K562 (cell line): ENCODE data around the gene RNF166. TPM values are rescaled to one million over a fixed set of nuclear protein-coding genes. Genes with fewer than 3 reads are reported as not detected.

ENCODE experiments used
- ATAC-seq: fragments of 200-7000 bp; cut with Tn5 transposase; 3 replicates; pipeline ENCODE4 v1.9.1; 2020; ENCODE audit warnings: moderate library complexity
- BruUV-seq: library from RNA; stranded (reverse); fragments of 400-500 nt; replicated peaks from 2 replicates; lab custom pipeline; 2021; lab: Mats Ljungman, UMichigan
- CTCF ChIA-PET: fragments of 300-600 bp; formaldehyde crosslinking; extraction: SDS; loops from one replicate; lab custom pipeline; 2021; ENCODE audit warnings: low intra/inter-chr PET ratio; lab: Yijun Ruan, JAX
- POLR2A ChIA-PET: fragments of 300-600, 350-650 bp; sonication (Branson Sonifier 250); formaldehyde crosslinking; extraction: SDS; loops from one replicate; lab custom pipeline; 2021; ENCODE audit warnings: antibody characterized with exemption, inconsistent platforms; lab: Yijun Ruan, JAX
- DNase-seq, 4 experiments: peaks; one replicate each; pipeline versions ENCODE4 v3.0.0 to v3.0.0-alpha.2; 2011 to 2018; ENCODE audit warnings: low spot score in 3 of 4, mixed read lengths in 3 of 4; ENCODE audit errors: extremely low read depth in 1 of 4
- FAIRE-seq: peaks from 2 replicates; lab custom pipeline; 2011; peaks lifted over from hg19 to GRCh38; lab: Jason Lieb, UNC
- H2AFZ ChIP-seq: 2 replicates; pipeline ENCODE4 v1.6.0; 2011; ENCODE audit warnings: low read depth, low read length, control low read depth, inconsistent platforms
- H3K27ac ChIP-seq: fragments of 200-600 bp; 3 replicates; pipeline ENCODE4 v1.8.0; 2011; ENCODE audit warnings: low read depth, mild to moderate bottlenecking, control low read depth, inconsistent platforms, low read length, moderate library complexity, mixed read lengths; ENCODE audit errors: extremely low read depth
- H3K27me3 ChIP-seq, 2 experiments: fragments of 300-600 bp in 1 of 2; 2 replicates in 1 of 2; 3 replicates in 1 of 2; pipeline versions ENCODE4 v1.6.0 to v1.8.0; 2011; ENCODE audit warnings: inconsistent platforms in 2 of 2, low read length in 2 of 2, mild to moderate bottlenecking in 1 of 2, mixed read lengths in 1 of 2, moderate library complexity in 1 of 2; ENCODE audit not compliant: control insufficient read depth in 2 of 2, insufficient read depth in 2 of 2
- H3K36me3 ChIP-seq: fragments of 300-600 bp; 3 replicates; pipeline ENCODE4 v1.8.0; 2011; ENCODE audit warnings: mild to moderate bottlenecking, low read length, inconsistent platforms; ENCODE audit not compliant: control insufficient read depth, insufficient read depth
- H3K4me1 ChIP-seq, 2 experiments: fragments of 200-600 bp in 1 of 2; replicated peaks in 1 of 2; 2 replicates in 1 of 2; 3 replicates in 1 of 2; pipeline versions ENCODE4 v1.5.1 to v1.8.0; 2011; ENCODE audit warnings: inconsistent platforms in 2 of 2, low read length in 2 of 2, mild to moderate bottlenecking in 1 of 2, mixed read lengths in 1 of 2, moderate library complexity in 1 of 2; ENCODE audit not compliant: control insufficient read depth in 2 of 2, insufficient read depth in 2 of 2
- H3K4me2 ChIP-seq: 2 replicates; pipeline ENCODE4 v1.6.1; 2011; ENCODE audit warnings: low read length, control low read depth, inconsistent platforms, mixed read lengths; ENCODE audit not compliant: insufficient read depth
- H3K4me3 ChIP-seq: fragments of 200-600 bp; sonication (generic), shearing (Covaris generic); 2 replicates; pipeline ENCODE4 v1.5.1; 2016; ENCODE audit warnings: control low read depth, inconsistent platforms
- H3K79me2 ChIP-seq: fragments of 200-600 bp; 3 replicates; pipeline ENCODE4 v1.8.0; 2011; ENCODE audit warnings: low read length, inconsistent platforms; ENCODE audit not compliant: control insufficient read depth, insufficient read depth
- H3K9ac ChIP-seq, 2 experiments: 2 replicates each; pipeline versions ENCODE4 v1.6.0 to v1.6.1; 2011; ENCODE audit warnings: low read depth in 2 of 2, low read length in 2 of 2, control low read depth in 1 of 2, inconsistent platforms in 1 of 2, mild to moderate bottlenecking in 1 of 2, mixed read lengths in 1 of 2; ENCODE audit not compliant: insufficient read depth in 1 of 2
- H3K9me1 ChIP-seq: one replicate; pipeline ENCODE4 v1.6.0; 2011; ENCODE audit warnings: inconsistent platforms, mild to moderate bottlenecking, low read length, moderate library complexity; ENCODE audit not compliant: control insufficient read depth, insufficient read depth
- H3K9me3 ChIP-seq: replicated peaks from 2 replicates; pipeline ENCODE4 v1.5.1; 2011; ENCODE audit warnings: low read depth, low read length, inconsistent platforms; ENCODE audit not compliant: control insufficient read depth, insufficient read depth
- H4K20me1 ChIP-seq: replicated peaks from 2 replicates; pipeline ENCODE4 v1.6.1; 2011; ENCODE audit warnings: low read length, inconsistent platforms, mixed read lengths; ENCODE audit not compliant: control insufficient read depth, insufficient read depth
- ELF4 ChIP-seq: fragments of 450-650 bp; formaldehyde crosslinking; IDR thresholded peaks from 2 replicates; pipeline ENCODE4 v1.4.0; 2022; ENCODE audit warnings: missing genetic modification characterization
- KAT2B ChIP-seq: IDR thresholded peaks from one replicate; pipeline ENCODE4 v1.6.1; 2012; ENCODE audit warnings: low read depth, mild to moderate bottlenecking, control low read depth, inconsistent platforms, low read length, moderate library complexity
- PHB2 ChIP-seq: fragments of 450-650 bp; IDR thresholded peaks from 2 replicates; pipeline ENCODE4 v1.6.1; 2017; ENCODE audit warnings: low read depth
- TCF15 ChIP-seq: fragments of 250-450 bp; sonication (Bioruptor Pico); IDR thresholded peaks from 2 replicates; pipeline ENCODE4 v1.8.0; 2022; ENCODE audit warnings: moderate library complexity, mild to moderate bottlenecking, inconsistent platforms
- ZNF232 ChIP-seq: sonication (generic); formaldehyde crosslinking; IDR thresholded peaks from 2 replicates; pipeline ENCODE4 v1.8.0; 2022; ENCODE audit warnings: mild to moderate bottlenecking, missing genetic modification reagents
- ZNF280A ChIP-seq: fragments of 450-650 bp; IDR thresholded peaks from 2 replicates; pipeline ENCODE4 v1.6.1; 2018; ENCODE audit warnings: mild to moderate bottlenecking, low read depth; ENCODE audit not compliant: partially characterized antibody
- ZNF398 ChIP-seq: fragments of 250-450 bp; sonication (Bioruptor Pico); IDR thresholded peaks from 2 replicates; pipeline ENCODE4 v1.8.0; 2021; ENCODE audit warnings: moderate library complexity, mild to moderate bottlenecking, inconsistent platforms
- WGBS: fragments of 100-300 bp; shearing (Covaris generic); methylation state at CpG from one replicate; pipeline ENCODE4 v1.1.6; 2016; ENCODE audit warnings: low coverage, mixed read lengths; ENCODE audit not compliant: insufficient coverage; ENCODE audit errors: missing lambda C conversion rate; 5-methylcytosine and 5-hydroxymethylcytosine counted together
- in situ Hi-C: fragments of 300-500 bp; cut with MboI; formaldehyde crosslinking; loops from 4 replicates; pipeline ENCODE4 v1.15.0; 2018; ENCODE audit warnings: inconsistent platforms, mixed read lengths
- intact Hi-C: fragments of 100-400 bp; cut with micrococcal nuclease; formaldehyde crosslinking; loops from 2 replicates; pipeline ENCODE4 v1.14.2; 2022
- polyA plus RNA-seq, 8 experiments: library from polyadenylated mRNA; depleted of rRNA in 4 of 8; stranded (reverse) in 5 of 8; unstranded in 3 of 8; fragments of >200 nt; fragmentation: Nextera tagmentation in 2 of 8; fragmentation: Illumina TruSeq in 1 of 8; extraction: Ambion mirVana in 2 of 8; extraction: Trizol in 1 of 8; gene quantifications; 2 replicates each; pipeline versions ENCODE4 v1.2.1 to v1.2.3, GENCODE V29; 2011 to 2014; ENCODE audit warnings: inconsistent platforms in 1 of 8, missing spikeins in 1 of 8
- total RNA-seq, 7 experiments: library from RNA; depleted of rRNA in 6 of 7; stranded (reverse); fragments of >200 nt in 6 of 7; fragmentation: Illumina TruSeq in 2 of 7; extraction: Trizol in 2 of 7; gene quantifications; 2 replicates each; pipeline versions ENCODE4 v1.2.1 to v1.2.3, GENCODE V29; 2011 to 2021; ENCODE audit warnings: low replicate concordance in 1 of 7

The RNF166 gene
- total and polyA plus RNA-seq, 9 of the 15 experiments (the other 6 are each of a cell fraction or from before 2014, with no cell fraction given), result 0.56 to 60.3 (median 19.5) TPM

- H3K27me3 ChIP-seq, result no peaks in the 10 kb centered on the region
- H3K4me3 ChIP-seq, result no peak overlapping the region
- H3K4me1 ChIP-seq, result peaks cover 12 to 89% of the 10 kb centered on the region in 2 experiments
- peaks cover 50% of the 10 kb centered on the region for H3K79me2 ChIP-seq
- BruUV-seq, result no TSS peak
- H3K27ac ChIP-seq, result no peak overlapping the region
- in situ Hi-C loops, result no loop called here
- intact Hi-C loops, result no loop called here
- no peak overlapping the region for H2AFZ ChIP-seq
- ATAC-seq (no peak), FAIRE-seq (no peak), DNase-seq (no peak)
- ChIA-PET POLR2A (interaction anchor here (0.6 to 1.3 kb wide), 4 partner anchors 16 to 24 kb away, joined by 3 read pairs; no protein-coding TSS in a partner anchor), CTCF (no interaction called here)
- TF ChIP-seq ZNF232 (CRISPR knock-in tag), result no peak
- TF ChIP-seq KAT2B, result no peak
- TF ChIP-seq ZNF398 (CRISPR knock-in tag), result no peak
- TF ChIP-seq TCF15, result no peak
- no peak for TF ChIP-seq ELF4 (CRISPR knock-in tag)
- TF ChIP-seq PHB2, result no peak
- no peak for TF ChIP-seq ZNF280A
- no peak overlapping the region for H3K4me2 ChIP-seq
- WGBS, result 94% methylated on average over 19 of the region's 19 CpGs
- H3K36me3 ChIP-seq, result peaks cover 79% of the 10 kb centered on the region; the same call in 2 of the 3 replicates
- H4K20me1 ChIP-seq, result peaks cover 10% of the 10 kb centered on the region; the same call in 1 of the 2 replicates
- no peak overlapping the region; a peak in 1 of 4 replicates for H3K9ac ChIP-seq
- H3K9me3 ChIP-seq, result no peaks in the 10 kb centered on the region
- H3K9me1 ChIP-seq, result no peaks in the 10 kb centered on the region
Observed at GRCh38 chr16:88657371-88657770, 48.8 kb downstream of the RNF166 start.
